NB4 (cell line): Measurements from ENCODE around the gene CDK15.

ENCODE experiments used
- MYC ChIP-seq: IDR thresholded peaks from 2 replicates; pipeline ENCODE4 v1.6.1; 2011; ENCODE audit warnings: low read depth, low read length
- POLR2A ChIP-seq: IDR thresholded peaks from 2 replicates; pipeline ENCODE4 v1.6.1; 2011; ENCODE audit warnings: mild to moderate bottlenecking; ENCODE audit not compliant: insufficient read length; ENCODE audit errors: extremely low read depth
- TF ChIP-seq, protein P1 (sequence below): IDR thresholded peaks from one replicate; pipeline ENCODE4 v1.5.1; 2012; ENCODE audit warnings: low read depth, low read length

DNA sequence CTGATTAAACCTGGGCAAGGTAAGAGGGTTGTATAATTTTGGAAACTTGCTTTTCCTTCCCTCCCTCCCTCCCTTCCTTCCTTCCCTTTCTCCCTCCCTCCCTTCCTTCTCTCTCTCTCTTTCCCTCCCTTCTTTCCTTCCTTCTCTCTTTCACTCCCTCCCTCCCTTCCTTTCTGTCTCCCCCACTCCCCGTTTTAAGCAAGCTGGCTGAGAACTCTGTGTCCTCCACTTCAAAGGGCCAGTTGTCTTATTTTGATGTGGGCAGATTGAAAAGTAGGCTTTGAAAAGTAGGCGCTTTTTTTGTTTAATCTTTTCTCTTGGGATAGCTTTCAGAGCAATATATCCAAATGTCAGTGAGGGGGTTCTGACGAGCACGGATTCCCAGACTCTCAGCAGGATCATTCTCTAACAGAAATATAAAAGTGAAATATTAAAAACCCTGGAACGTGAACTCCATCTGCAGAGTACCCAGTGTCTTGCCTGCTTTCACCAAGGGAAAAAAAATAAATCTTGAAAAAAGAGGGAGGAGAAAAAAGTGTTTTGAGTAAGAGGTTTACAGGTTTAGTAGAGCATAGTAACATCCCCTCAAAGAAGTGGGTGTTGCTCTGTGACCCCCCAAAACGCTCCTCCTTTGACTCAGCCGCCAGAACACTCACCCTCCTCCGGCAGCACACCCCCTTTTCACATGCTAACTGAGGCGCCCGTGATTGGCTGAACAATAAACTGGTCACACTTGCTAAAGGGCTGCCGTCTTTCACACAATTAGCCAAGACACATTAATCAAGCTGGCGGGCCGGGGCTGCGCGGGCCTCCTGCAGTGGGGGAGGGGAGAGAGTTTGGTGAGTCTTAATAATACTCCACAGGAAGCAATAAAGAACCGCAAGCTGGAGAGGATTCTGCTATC, 52.2 kb downstream of the CDK15 start:
- TF ChIP-seq MYC (no peak), POLR2A (no peak)
- TF ChIP-seq, protein P1, sequence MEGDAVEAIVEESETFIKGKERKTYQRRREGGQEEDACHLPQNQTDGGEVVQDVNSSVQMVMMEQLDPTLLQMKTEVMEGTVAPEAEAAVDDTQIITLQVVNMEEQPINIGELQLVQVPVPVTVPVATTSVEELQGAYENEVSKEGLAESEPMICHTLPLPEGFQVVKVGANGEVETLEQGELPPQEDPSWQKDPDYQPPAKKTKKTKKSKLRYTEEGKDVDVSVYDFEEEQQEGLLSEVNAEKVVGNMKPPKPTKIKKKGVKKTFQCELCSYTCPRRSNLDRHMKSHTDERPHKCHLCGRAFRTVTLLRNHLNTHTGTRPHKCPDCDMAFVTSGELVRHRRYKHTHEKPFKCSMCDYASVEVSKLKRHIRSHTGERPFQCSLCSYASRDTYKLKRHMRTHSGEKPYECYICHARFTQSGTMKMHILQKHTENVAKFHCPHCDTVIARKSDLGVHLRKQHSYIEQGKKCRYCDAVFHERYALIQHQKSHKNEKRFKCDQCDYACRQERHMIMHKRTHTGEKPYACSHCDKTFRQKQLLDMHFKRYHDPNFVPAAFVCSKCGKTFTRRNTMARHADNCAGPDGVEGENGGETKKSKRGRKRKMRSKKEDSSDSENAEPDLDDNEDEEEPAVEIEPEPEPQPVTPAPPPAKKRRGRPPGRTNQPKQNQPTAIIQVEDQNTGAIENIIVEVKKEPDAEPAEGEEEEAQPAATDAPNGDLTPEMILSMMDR = no peak
